Neural progenitor cell (in vitro differentiated cells): ENCODE measurements around the gene GPRC5A. TPM values are rescaled to one million over a fixed set of nuclear protein-coding genes. Genes with fewer than 3 reads are reported as not detected.

Experiments
- DNase-seq: peaks from one replicate; pipeline ENCODE4 v3.0.0-alpha.2; 2016; ENCODE audit warnings: low spot score
- H2AFZ ChIP-seq: fragments of 200-600 bp; sonication (generic); replicated peaks from 2 replicates; pipeline ENCODE4 v1.6.1; 2016; ENCODE audit warnings: antibody characterized with exemption
- H3F3A ChIP-seq: fragments of 200-600 bp; sonication (generic); 2 replicates; pipeline ENCODE4 v1.6.1; 2016; ENCODE audit warnings: antibody characterized with exemption, low read depth
- H3K27ac ChIP-seq: fragments of 200-600 bp; sonication (generic); 2 replicates; pipeline ENCODE4 v1.5.1; 2016; ENCODE audit warnings: mild to moderate bottlenecking
- H3K27me3 ChIP-seq: fragments of 200-600 bp; sonication (generic); 2 replicates; pipeline ENCODE4 v1.6.1; 2016; ENCODE audit warnings: mild to moderate bottlenecking, moderate library complexity
- H3K36me3 ChIP-seq: fragments of 200-600 bp; sonication (generic); 2 replicates; pipeline ENCODE4 v1.5.1; 2016
- H3K4me1 ChIP-seq: fragments of 200-600 bp; sonication (generic); 2 replicates; pipeline ENCODE4 v1.6.1; 2016; ENCODE audit warnings: mixed run types
- H3K4me2 ChIP-seq: fragments of 200-600 bp; sonication (generic); 2 replicates; pipeline ENCODE4 v1.6.1; 2016
- H3K4me3 ChIP-seq: fragments of 200-600 bp; sonication (generic); 2 replicates; pipeline ENCODE4 v1.5.1; 2016
- H3K79me2 ChIP-seq: fragments of 200-600 bp; sonication (generic); 2 replicates; pipeline ENCODE4 v1.6.1; 2016; ENCODE audit warnings: low read depth
- H3K9ac ChIP-seq: fragments of 200-600 bp; sonication (generic); 2 replicates; pipeline ENCODE4 v1.6.1; 2016
- H3K9me3 ChIP-seq: fragments of 200-600 bp; sonication (generic); 2 replicates; pipeline ENCODE4 v1.5.1; 2016; ENCODE audit warnings: low read depth
- H4K20me1 ChIP-seq: fragments of 200-600 bp; sonication (generic); 2 replicates; pipeline ENCODE4 v1.6.1; 2016; ENCODE audit warnings: low read depth
- H3K27ac Mint-ChIP-seq: 3 replicates; pipeline ENCODE4 v1.8.0; 2021; ENCODE audit warnings: mixed read lengths
- H3K27me3 Mint-ChIP-seq: 2 replicates; pipeline ENCODE4 v1.8.0; 2022; ENCODE audit warnings: low read depth, mild to moderate bottlenecking, inconsistent platforms, moderate library complexity, mixed read lengths; ENCODE audit not compliant: insufficient read depth
- H3K36me3 Mint-ChIP-seq: 3 replicates; pipeline ENCODE4 v1.8.0; 2021; ENCODE audit warnings: mixed read lengths
- H3K4me1 Mint-ChIP-seq: 3 replicates; pipeline ENCODE4 v1.8.0; 2021; ENCODE audit warnings: mixed read lengths
- H3K4me3 Mint-ChIP-seq: 3 replicates; pipeline ENCODE4 v1.8.0; 2021; ENCODE audit warnings: mild to moderate bottlenecking, moderate library complexity, mixed read lengths
- H3K9me3 Mint-ChIP-seq: 3 replicates; pipeline ENCODE4 v1.8.0; 2020; ENCODE audit warnings: mixed read lengths
- CTCF ChIP-seq: fragments of 200-600 bp; sonication (generic); IDR thresholded peaks from 2 replicates; pipeline ENCODE4 v1.5.1; 2017; ENCODE audit warnings: antibody characterized with exemption, mild to moderate bottlenecking
- EZH2 ChIP-seq: fragments of 200-600 bp; sonication (generic); IDR thresholded peaks from 2 replicates; pipeline ENCODE4 v1.6.1; 2017; ENCODE audit warnings: antibody characterized with exemption, mild to moderate bottlenecking, moderate library complexity
- EZH2phosphoT487 ChIP-seq: fragments of 200-600 bp; sonication (generic); IDR thresholded peaks from 2 replicates; pipeline ENCODE4 v1.6.1; 2017; ENCODE audit warnings: antibody characterized with exemption
- total RNA-seq: library from RNA; depleted of rRNA; stranded (reverse); fragments of >200 nt; gene quantifications from 2 replicates; pipeline ENCODE4 v1.2.3, GENCODE V29; 2015; ENCODE audit warnings: low replicate concordance

Gene GPRC5A
- total RNA-seq, 1 donor from 2014 or later = not detected

GRCh38 chr12:12930633-12931219 is 39.4 kb downstream of the GPRC5A start:
- Histone ChIP-seq H3K4me3 (no peak overlapping the region), H4K20me1 (no peaks in the 10 kb centered on the region), H3K36me3 (no peaks in the 10 kb centered on the region), H3K27ac (no peak overlapping the region), H3K9ac (no peak overlapping the region), H3F3A (no peaks in the 10 kb centered on the region), H3K27me3 (no peaks in the 10 kb centered on the region), H3K4me2 (no peak overlapping the region), H3K9me3 (no peaks in the 10 kb centered on the region), H3K4me1 (peaks cover 8% of the 10 kb centered on the region), H3K79me2 (no peaks in the 10 kb centered on the region), H2AFZ (no peak overlapping the region)
- Mint-ChIP-seq H3K27me3 (no peaks in the 10 kb centered on the region), H3K27ac (peak overlapping the region; percentile 28), H3K4me1 (peaks cover 21% of the 10 kb centered on the region), H3K4me3 (no peak overlapping the region), H3K9me3 (peaks cover 8% of the 10 kb centered on the region), H3K36me3 (no peaks in the 10 kb centered on the region)
- no peak for DNase-seq
- TF ChIP-seq EZH2 = no peak
- TF ChIP-seq EZH2phosphoT487 = no peak
- no peak for TF ChIP-seq CTCF

GRCh38 chr12:12933742-12934141 is 42.4 kb downstream of the GPRC5A start:
- Histone ChIP-seq H3K4me2 (no peak overlapping the region), H3K27me3 (no peaks in the 10 kb centered on the region), H3K4me1 (peaks cover 8% of the 10 kb centered on the region), H4K20me1 (no peaks in the 10 kb centered on the region), H3F3A (no peaks in the 10 kb centered on the region), H3K36me3 (no peaks in the 10 kb centered on the region), H3K79me2 (no peaks in the 10 kb centered on the region), H3K9me3 (no peaks in the 10 kb centered on the region), H3K27ac (no peak overlapping the region), H3K9ac (no peak overlapping the region), H3K4me3 (no peak overlapping the region), H2AFZ (peak overlapping the region; percentile 50)
- H3K4me1 Mint-ChIP-seq = peaks cover 21% of the 10 kb centered on the region
- no peak for DNase-seq
- no peaks in the 10 kb centered on the region for H3K9me3 Mint-ChIP-seq
- no peaks in the 10 kb centered on the region for H3K27me3 Mint-ChIP-seq
- H3K36me3 Mint-ChIP-seq = no peaks in the 10 kb centered on the region
- TF ChIP-seq CTCF (no peak), EZH2phosphoT487 (no peak), EZH2 (no peak)
- no peak overlapping the region for H3K4me3 Mint-ChIP-seq
- H3K27ac Mint-ChIP-seq = no peak overlapping the region

- peak overlapping the region; percentile 27 for H3K4me2 ChIP-seq
- DNase-seq = no peak
- no peaks in the 10 kb centered on the region for H3K9me3 ChIP-seq
- no peak overlapping the region for H3K9ac ChIP-seq
- no peaks in the 10 kb centered on the region for H3K27me3 ChIP-seq
- H3K4me1 Mint-ChIP-seq = peaks cover 21% of the 10 kb centered on the region
- H3K27ac ChIP-seq = peak overlapping the region; percentile 29
- H3K36me3 Mint-ChIP-seq = no peaks in the 10 kb centered on the region
- H3K9me3 Mint-ChIP-seq = no peaks in the 10 kb centered on the region
- peak overlapping the region; percentile 72 for H3K27ac Mint-ChIP-seq
- H3K79me2 ChIP-seq = no peaks in the 10 kb centered on the region
- H3K4me3 ChIP-seq = no peak overlapping the region
- H3F3A ChIP-seq = no peaks in the 10 kb centered on the region
- no peaks in the 10 kb centered on the region for H3K36me3 ChIP-seq
- peaks cover 8% of the 10 kb centered on the region for H3K4me1 ChIP-seq
- H3K4me3 Mint-ChIP-seq = no peak overlapping the region
- H2AFZ ChIP-seq = peak overlapping the region; percentile 50
- no peak for TF ChIP-seq EZH2
- no peak for TF ChIP-seq EZH2phosphoT487
- TF ChIP-seq CTCF = no peak
- no peaks in the 10 kb centered on the region for H4K20me1 ChIP-seq
- H3K27me3 Mint-ChIP-seq = no peaks in the 10 kb centered on the region
Observed at GRCh38 chr12:12934556-12934955, 43.2 kb downstream of the GPRC5A start.
